ENCODE measurements around the gene QRFP.

The QRFP gene

GRCh38 chr9:130885484-130886375 is 10.9 kb downstream of the QRFP start (continued):
- no peak for TF ChIP-seq ZNF580 (tag by site-specific recombination; IDR thresholded peaks at IDR 0.05)
- TF ChIP-seq ZNF214 (tag by site-specific recombination; IDR thresholded peaks at IDR 0.05; ENCODE audit: borderline replicate concordance): no peak

DNA sequence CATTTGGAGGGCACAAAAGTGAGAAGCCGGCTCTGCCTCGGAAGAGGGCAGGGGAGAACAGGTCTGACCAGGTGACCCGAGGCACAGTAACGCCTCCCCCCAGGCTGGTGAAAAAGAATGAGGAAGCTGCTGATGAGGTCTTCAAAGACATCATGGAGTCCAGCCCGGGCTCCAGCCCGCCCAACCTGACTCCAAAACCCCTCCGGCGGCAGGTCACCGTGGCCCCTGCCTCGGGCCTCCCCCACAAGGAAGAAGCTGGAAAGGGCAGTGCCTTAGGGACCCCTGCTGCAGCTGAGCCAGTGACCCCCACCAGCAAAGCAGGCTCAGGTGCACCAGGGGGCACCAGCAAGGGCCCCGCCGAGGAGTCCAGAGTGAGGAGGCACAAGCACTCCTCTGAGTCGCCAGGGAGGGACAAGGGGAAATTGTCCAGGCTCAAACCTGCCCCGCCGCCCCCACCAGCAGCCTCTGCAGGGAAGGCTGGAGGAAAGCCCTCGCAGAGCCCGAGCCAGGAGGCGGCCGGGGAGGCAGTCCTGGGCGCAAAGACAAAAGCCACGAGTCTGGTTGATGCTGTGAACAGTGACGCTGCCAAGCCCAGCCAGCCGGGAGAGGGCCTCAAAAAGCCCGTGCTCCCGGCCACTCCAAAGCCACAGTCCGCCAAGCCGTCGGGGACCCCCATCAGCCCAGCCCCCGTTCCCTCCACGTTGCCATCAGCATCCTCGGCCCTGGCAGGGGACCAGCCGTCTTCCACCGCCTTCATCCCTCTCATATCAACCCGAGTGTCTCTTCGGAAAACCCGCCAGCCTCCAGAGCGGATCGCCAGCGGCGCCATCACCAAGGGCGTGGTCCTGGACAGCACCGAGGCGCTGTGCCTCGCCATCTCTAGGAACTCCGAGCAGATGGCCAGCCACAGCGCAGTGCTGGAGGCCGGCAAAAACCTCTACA is 11.8 kb downstream of the QRFP start:
- peaks cover 0 to 90% of the 10 kb centered on the region in 2 experiments; a peak in 1 of 3 replicates for H3K36me3 ChIP-seq (ENCODE audit: control insufficient read depth in 2 of 2, insufficient read depth in 1 of 2, low read length in 2 of 2)
- no peak overlapping the region for H3K4me3 ChIP-seq (ENCODE audit: low read depth, low read length)
- no peak overlapping the region for H3K27ac ChIP-seq (ENCODE audit: extremely low read depth, low read depth, low read length)
- no peaks in the 10 kb centered on the region for H3K9me3 ChIP-seq (ENCODE audit: control insufficient read depth, insufficient read depth, low read depth, low read length)
- CTCF ChIA-PET: interaction anchor here (0.7 to 2.3 kb wide), 4 partner anchors 15 to 19 kb away, joined by 3 to 15 read pairs (median 8); no protein-coding TSS in a partner anchor
- H3K4me1 ChIP-seq (ENCODE audit: control insufficient read depth, insufficient read depth, low read length): no peaks in the 10 kb centered on the region
- POLR2A ChIA-PET: no interaction called here
- TF ChIP-seq ZNF707 (tag by site-specific recombination; IDR thresholded peaks at IDR 0.05) (no peak), ZNF670 (tag by site-specific recombination; IDR thresholded peaks at IDR 0.05; ENCODE audit: low read depth) (no peak), ZNF214 (tag by site-specific recombination; IDR thresholded peaks at IDR 0.05; ENCODE audit: borderline replicate concordance) (no peak), ZNF221 (tag by site-specific recombination; IDR thresholded peaks at IDR 0.05; ENCODE audit: borderline replicate concordance) (no peak), ZNF354C (tag by site-specific recombination; IDR thresholded peaks at IDR 0.05; ENCODE audit: borderline replicate concordance, low read depth) (no peak), ZNF548 (tag by site-specific recombination; IDR thresholded peaks at IDR 0.05) (no peak), REST (tag by site-specific recombination; IDR thresholded peaks at IDR 0.05) (no peak), ZNF529 (tag by site-specific recombination; IDR thresholded peaks at IDR 0.05; ENCODE audit: insufficient replicate concordance) (no peak), ZNF335 (tag by site-specific recombination; conservative IDR thresholded peaks at IDR 0.05) (no peak), ZNF792 (tag by site-specific recombination; IDR thresholded peaks at IDR 0.05) (no peak), MYNN (tag by site-specific recombination; IDR thresholded peaks at IDR 0.05; ENCODE audit: borderline replicate concordance) (no peak), PRDM1 (tag by site-specific recombination; IDR thresholded peaks at IDR 0.05) (no peak), BCL11A (tag by site-specific recombination; IDR thresholded peaks at IDR 0.05; ENCODE audit: low read depth) (no peak), ZNF280C (tag by site-specific recombination; IDR thresholded peaks at IDR 0.05) (no peak), ZNF521 (tag by site-specific recombination; IDR thresholded peaks at IDR 0.05) (no peak), ZNF701 (tag by site-specific recombination; IDR thresholded peaks at IDR 0.05) (no peak)
- TF ChIP-seq, protein P1, sequence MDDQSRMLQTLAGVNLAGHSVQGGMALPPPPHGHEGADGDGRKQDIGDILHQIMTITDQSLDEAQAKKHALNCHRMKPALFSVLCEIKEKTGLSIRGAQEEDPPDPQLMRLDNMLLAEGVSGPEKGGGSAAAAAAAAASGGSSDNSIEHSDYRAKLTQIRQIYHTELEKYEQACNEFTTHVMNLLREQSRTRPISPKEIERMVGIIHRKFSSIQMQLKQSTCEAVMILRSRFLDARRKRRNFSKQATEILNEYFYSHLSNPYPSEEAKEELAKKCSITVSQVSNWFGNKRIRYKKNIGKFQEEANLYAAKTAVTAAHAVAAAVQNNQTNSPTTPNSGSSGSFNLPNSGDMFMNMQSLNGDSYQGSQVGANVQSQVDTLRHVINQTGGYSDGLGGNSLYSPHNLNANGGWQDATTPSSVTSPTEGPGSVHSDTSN (CRISPR knock-in tag; IDR thresholded peaks at IDR 0.05): no peak
- TF ChIP-seq, protein P2, sequence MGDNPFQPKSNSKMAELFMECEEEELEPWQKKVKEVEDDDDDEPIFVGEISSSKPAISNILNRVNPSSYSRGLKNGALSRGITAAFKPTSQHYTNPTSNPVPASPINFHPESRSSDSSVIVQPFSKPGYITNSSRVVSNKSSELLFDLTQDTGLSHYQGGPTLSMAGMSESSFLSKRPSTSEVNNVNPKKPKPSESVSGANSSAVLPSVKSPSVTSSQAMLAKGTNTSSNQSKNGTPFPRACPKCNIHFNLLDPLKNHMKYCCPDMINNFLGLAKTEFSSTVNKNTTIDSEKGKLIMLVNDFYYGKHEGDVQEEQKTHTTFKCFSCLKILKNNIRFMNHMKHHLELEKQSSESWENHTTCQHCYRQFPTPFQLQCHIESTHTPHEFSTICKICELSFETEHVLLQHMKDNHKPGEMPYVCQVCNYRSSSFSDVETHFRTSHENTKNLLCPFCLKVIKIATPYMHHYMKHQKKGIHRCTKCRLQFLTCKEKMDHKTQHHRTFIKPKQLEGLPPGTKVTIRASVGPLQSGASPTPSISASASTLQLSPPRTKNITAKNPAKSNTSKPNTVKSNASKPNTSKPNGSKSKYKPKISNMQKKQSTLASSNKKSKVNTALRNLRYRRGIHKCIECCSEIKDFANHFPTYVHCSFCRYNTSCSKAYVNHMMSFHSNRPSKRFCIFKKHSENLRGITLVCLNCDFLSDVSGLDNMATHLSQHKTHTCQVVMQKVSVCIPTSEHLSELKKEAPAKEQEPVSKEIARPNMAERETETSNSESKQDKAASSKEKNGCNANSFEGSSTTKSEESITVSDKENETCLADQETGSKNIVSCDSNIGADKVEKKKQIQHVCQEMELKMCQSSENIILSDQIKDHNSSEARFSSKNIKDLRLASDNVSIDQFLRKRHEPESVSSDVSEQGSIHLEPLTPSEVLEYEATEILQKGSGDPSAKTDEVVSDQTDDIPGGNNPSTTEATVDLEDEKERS (tag by site-specific recombination; IDR thresholded peaks at IDR 0.05): no peak
- TF ChIP-seq, protein P3, sequence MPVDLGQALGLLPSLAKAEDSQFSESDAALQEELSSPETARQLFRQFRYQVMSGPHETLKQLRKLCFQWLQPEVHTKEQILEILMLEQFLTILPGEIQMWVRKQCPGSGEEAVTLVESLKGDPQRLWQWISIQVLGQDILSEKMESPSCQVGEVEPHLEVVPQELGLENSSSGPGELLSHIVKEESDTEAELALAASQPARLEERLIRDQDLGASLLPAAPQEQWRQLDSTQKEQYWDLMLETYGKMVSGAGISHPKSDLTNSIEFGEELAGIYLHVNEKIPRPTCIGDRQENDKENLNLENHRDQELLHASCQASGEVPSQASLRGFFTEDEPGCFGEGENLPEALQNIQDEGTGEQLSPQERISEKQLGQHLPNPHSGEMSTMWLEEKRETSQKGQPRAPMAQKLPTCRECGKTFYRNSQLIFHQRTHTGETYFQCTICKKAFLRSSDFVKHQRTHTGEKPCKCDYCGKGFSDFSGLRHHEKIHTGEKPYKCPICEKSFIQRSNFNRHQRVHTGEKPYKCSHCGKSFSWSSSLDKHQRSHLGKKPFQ (tag by site-specific recombination; IDR thresholded peaks at IDR 0.05): no peak

Data from HEK293 (cell line).